ENCODE measurements around the gene ZBTB5.

ZBTB5 gene

GRCh38 chr9:37417252-37417803 lies 47.9 kb downstream of the ZBTB5 start:
- H3K9ac ChIP-seq (ENCODE audit: low read depth, low read length) = no peak overlapping the region
- ATAC-seq (ENCODE audit: insufficient read depth, low read depth) (no peak), DNase-seq (no peak)
- no peak for TF ChIP-seq EZH2 (IDR thresholded peaks at IDR 0.05; ENCODE audit: borderline replicate concordance, low read depth, low read length, severe bottlenecking)
- TF ChIP-seq, protein P1, sequence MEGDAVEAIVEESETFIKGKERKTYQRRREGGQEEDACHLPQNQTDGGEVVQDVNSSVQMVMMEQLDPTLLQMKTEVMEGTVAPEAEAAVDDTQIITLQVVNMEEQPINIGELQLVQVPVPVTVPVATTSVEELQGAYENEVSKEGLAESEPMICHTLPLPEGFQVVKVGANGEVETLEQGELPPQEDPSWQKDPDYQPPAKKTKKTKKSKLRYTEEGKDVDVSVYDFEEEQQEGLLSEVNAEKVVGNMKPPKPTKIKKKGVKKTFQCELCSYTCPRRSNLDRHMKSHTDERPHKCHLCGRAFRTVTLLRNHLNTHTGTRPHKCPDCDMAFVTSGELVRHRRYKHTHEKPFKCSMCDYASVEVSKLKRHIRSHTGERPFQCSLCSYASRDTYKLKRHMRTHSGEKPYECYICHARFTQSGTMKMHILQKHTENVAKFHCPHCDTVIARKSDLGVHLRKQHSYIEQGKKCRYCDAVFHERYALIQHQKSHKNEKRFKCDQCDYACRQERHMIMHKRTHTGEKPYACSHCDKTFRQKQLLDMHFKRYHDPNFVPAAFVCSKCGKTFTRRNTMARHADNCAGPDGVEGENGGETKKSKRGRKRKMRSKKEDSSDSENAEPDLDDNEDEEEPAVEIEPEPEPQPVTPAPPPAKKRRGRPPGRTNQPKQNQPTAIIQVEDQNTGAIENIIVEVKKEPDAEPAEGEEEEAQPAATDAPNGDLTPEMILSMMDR (IDR thresholded peaks at IDR 0.05; ENCODE audit: borderline replicate concordance, extremely low read depth, low read length, poor library complexity, severe bottlenecking) = no peak
- H3K9me3 ChIP-seq (ENCODE audit: insufficient read depth, low read length, severe bottlenecking) = no peaks in the 10 kb centered on the region
- no peak overlapping the region for H3K4me2 ChIP-seq (ENCODE audit: insufficient read depth, low read length)
- no peak overlapping the region for H3K4me3 ChIP-seq (ENCODE audit: low read depth in 1 of 2, low read length in 2 of 2)
- H3K4me1 ChIP-seq (ENCODE audit: insufficient read depth, low read length) = peaks cover 12% of the 10 kb centered on the region
- no peaks in the 10 kb centered on the region for H3K27me3 ChIP-seq (ENCODE audit: insufficient read depth, low read length, poor library complexity)
- no peak overlapping the region for H3K27ac ChIP-seq (ENCODE audit: low read length)
- H3K36me3 ChIP-seq (ENCODE audit: insufficient read depth, low read length) = no peaks in the 10 kb centered on the region
- no peak overlapping the region for H2AFZ ChIP-seq (ENCODE audit: low read depth, low read length)
- H3K79me2 ChIP-seq (ENCODE audit: insufficient read depth, low read length) = peaks cover 4% of the 10 kb centered on the region
- H4K20me1 ChIP-seq (ENCODE audit: insufficient read depth, low read length) = no peaks in the 10 kb centered on the region

GRCh38 chr9:37415011-37415719 lies 50.1 kb downstream of the ZBTB5 start:
- TF ChIP-seq EZH2 (IDR thresholded peaks at IDR 0.05; ENCODE audit: borderline replicate concordance, low read depth, low read length, severe bottlenecking) = no peak
- TF ChIP-seq, protein P1 (IDR thresholded peaks at IDR 0.05; ENCODE audit: borderline replicate concordance, extremely low read depth, low read length, poor library complexity, severe bottlenecking) = peak; percentile 86
- ATAC-seq (ENCODE audit: insufficient read depth, low read depth) (peak; percentile 92), DNase-seq (peak; percentile 79)
- H3K4me2 ChIP-seq (ENCODE audit: insufficient read depth, low read length) = peak overlapping the region; percentile 40; the same call in 1 of the 2 replicates
- peak overlapping the region; percentile 81 for H2AFZ ChIP-seq (ENCODE audit: low read depth, low read length)
- H3K79me2 ChIP-seq (ENCODE audit: insufficient read depth, low read length) = no peaks in the 10 kb centered on the region
- H3K4me3 ChIP-seq (ENCODE audit: low read depth in 1 of 2, low read length in 2 of 2) = no peak overlapping the region
- H4K20me1 ChIP-seq (ENCODE audit: insufficient read depth, low read length) = no peaks in the 10 kb centered on the region
- peaks cover 4% of the 10 kb centered on the region for H3K4me1 ChIP-seq (ENCODE audit: insufficient read depth, low read length)
- H3K27ac ChIP-seq (ENCODE audit: low read length) = no peak overlapping the region
- H3K27me3 ChIP-seq (ENCODE audit: insufficient read depth, low read length, poor library complexity) = no peaks in the 10 kb centered on the region
- H3K36me3 ChIP-seq (ENCODE audit: insufficient read depth, low read length) = no peaks in the 10 kb centered on the region
- H3K9ac ChIP-seq (ENCODE audit: low read depth, low read length) = no peak overlapping the region
- H3K9me3 ChIP-seq (ENCODE audit: insufficient read depth, low read length, severe bottlenecking) = no peaks in the 10 kb centered on the region

- ATAC-seq (ENCODE audit: insufficient read depth, low read depth) = no peak
- no peaks in the 10 kb centered on the region for H3K27me3 ChIP-seq (ENCODE audit: insufficient read depth, low read length, poor library complexity)
- H3K4me2 ChIP-seq (ENCODE audit: insufficient read depth, low read length) = no peak overlapping the region
- H3K79me2 ChIP-seq (ENCODE audit: insufficient read depth, low read length) = no peaks in the 10 kb centered on the region
- DNase-seq = no peak
- H3K9ac ChIP-seq (ENCODE audit: low read depth, low read length) = no peak overlapping the region
- H3K27ac ChIP-seq (ENCODE audit: low read length) = no peak overlapping the region
- H3K4me3 ChIP-seq (ENCODE audit: low read depth in 1 of 2, low read length in 2 of 2) = no peak overlapping the region
- no peaks in the 10 kb centered on the region for H4K20me1 ChIP-seq (ENCODE audit: insufficient read depth, low read length)
- no peak for TF ChIP-seq EZH2 (IDR thresholded peaks at IDR 0.05; ENCODE audit: borderline replicate concordance, low read depth, low read length, severe bottlenecking)
- TF ChIP-seq, protein P1 (IDR thresholded peaks at IDR 0.05; ENCODE audit: borderline replicate concordance, extremely low read depth, low read length, poor library complexity, severe bottlenecking) = no peak
- H3K4me1 ChIP-seq (ENCODE audit: insufficient read depth, low read length) = peaks cover 4% of the 10 kb centered on the region
- H3K9me3 ChIP-seq (ENCODE audit: insufficient read depth, low read length, severe bottlenecking) = no peaks in the 10 kb centered on the region
- no peaks in the 10 kb centered on the region for H3K36me3 ChIP-seq (ENCODE audit: insufficient read depth, low read length)
- no peak overlapping the region for H2AFZ ChIP-seq (ENCODE audit: low read depth, low read length)
Measured at GRCh38 chr9:37414503-37414943, 50.7 kb downstream of the ZBTB5 start.

All from DND-41 (cell line).